GM12864 (cell line): ENCODE measurements around the gene KNCN.

ENCODE experiments used
- DNase-seq: peaks from one replicate; pipeline ENCODE4 v3.0.0-alpha.2; 2011; ENCODE audit warnings: low read depth
- H3K4me3 ChIP-seq: 2 replicates; pipeline ENCODE4 v1.5.1; 2011; ENCODE audit warnings: mild to moderate bottlenecking, low read depth, low read length, control low read depth
- TF ChIP-seq, protein P1 (sequence below): IDR thresholded peaks from 2 replicates; pipeline ENCODE4 v1.5.1; 2011; ENCODE audit warnings: low read depth, mild to moderate bottlenecking, moderate library complexity, low read length, control low read depth, inconsistent platforms; ENCODE audit errors: missing control alignments

KNCN gene

DNA sequence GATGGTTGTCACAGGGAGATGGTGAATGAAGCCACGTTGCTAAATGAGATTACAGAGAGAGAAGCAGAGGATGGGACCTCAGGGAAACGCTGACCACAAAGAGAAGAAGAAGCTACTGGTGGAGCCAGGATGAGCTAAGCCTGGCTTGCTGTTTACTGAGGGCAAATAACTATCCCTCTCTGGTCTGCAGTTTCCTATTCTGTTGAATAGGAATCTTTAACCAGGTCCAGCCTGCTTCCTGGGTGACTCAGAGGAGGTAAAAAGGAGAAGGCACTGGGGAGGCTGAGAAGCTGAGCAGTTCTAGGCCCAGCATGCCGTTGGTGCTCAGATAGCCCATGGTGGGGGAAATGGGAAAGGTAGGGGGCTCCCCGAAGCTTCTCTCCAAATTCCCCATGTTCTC lies 32.2 kb downstream of the KNCN start:
- DNase-seq, result no peak

DNA sequence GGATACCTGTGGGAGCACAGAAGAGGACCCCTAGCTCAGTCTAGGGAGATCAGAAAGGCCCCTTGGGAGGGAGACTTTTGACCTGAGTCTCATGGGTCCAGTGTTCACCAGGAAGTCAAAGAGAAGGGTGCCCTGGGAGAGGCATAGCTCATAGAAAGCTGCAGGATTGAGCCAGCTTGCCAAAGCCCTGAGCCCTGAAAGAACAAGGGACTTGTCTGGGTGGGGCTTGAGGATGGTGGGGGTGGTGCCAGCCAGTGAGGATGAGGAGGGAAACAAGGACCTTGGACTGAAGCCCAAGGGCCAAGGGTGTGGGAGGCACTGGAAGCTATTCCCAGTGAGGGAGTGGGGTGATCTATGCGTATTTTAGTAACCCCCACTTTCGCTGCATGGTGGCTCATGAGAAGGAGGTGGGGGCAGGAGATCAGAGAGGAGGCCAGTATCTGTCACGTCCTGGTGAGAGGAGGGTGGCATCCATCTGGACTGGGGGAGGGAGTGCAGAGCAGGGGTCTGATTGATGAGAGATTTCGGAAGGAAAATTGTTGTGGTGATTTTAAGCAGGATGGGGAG lies 33.4 kb downstream of the KNCN start:
- H3K4me3 ChIP-seq, result no peak overlapping the region
- TF ChIP-seq, protein P1, sequence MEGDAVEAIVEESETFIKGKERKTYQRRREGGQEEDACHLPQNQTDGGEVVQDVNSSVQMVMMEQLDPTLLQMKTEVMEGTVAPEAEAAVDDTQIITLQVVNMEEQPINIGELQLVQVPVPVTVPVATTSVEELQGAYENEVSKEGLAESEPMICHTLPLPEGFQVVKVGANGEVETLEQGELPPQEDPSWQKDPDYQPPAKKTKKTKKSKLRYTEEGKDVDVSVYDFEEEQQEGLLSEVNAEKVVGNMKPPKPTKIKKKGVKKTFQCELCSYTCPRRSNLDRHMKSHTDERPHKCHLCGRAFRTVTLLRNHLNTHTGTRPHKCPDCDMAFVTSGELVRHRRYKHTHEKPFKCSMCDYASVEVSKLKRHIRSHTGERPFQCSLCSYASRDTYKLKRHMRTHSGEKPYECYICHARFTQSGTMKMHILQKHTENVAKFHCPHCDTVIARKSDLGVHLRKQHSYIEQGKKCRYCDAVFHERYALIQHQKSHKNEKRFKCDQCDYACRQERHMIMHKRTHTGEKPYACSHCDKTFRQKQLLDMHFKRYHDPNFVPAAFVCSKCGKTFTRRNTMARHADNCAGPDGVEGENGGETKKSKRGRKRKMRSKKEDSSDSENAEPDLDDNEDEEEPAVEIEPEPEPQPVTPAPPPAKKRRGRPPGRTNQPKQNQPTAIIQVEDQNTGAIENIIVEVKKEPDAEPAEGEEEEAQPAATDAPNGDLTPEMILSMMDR, result no peak
- no peak for DNase-seq

More for the DNA sequence above, 32.2 kb downstream of the KNCN start:
- no peak overlapping the region for H3K4me3 ChIP-seq
- TF ChIP-seq, protein P1, result no peak

DNA sequence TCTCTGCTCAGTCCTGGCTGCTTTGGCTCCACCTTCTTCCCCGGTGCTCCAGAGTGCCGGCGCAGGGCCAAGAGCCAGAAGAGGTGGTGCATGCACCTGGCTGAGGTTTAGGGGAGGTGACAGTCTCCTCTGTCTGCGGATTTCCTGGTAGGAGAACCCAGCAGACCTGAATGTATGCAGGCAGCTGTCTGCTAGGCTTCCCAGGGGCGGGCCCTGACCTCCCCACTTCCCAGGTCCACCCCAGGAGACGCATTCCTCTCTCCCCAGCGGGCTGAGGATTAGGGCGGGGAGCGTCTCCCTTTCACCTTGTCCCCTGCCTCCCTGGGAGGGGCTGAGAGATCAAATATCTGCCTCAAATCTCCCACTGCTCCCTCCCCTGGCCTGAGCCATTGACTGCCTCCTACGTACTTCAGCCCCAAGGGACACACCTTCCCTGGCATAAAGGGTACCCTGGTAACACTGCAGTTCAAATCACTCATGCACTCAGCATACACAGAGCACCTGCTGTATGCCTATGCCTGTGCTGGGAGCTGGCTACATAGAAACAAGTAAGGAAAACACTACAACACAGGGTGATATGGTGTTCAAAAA lies 34.3 kb downstream of the KNCN start:
- DNase-seq, result no peak
- H3K4me3 ChIP-seq, result no peak overlapping the region
- TF ChIP-seq, protein P1, result no peak

DNA sequence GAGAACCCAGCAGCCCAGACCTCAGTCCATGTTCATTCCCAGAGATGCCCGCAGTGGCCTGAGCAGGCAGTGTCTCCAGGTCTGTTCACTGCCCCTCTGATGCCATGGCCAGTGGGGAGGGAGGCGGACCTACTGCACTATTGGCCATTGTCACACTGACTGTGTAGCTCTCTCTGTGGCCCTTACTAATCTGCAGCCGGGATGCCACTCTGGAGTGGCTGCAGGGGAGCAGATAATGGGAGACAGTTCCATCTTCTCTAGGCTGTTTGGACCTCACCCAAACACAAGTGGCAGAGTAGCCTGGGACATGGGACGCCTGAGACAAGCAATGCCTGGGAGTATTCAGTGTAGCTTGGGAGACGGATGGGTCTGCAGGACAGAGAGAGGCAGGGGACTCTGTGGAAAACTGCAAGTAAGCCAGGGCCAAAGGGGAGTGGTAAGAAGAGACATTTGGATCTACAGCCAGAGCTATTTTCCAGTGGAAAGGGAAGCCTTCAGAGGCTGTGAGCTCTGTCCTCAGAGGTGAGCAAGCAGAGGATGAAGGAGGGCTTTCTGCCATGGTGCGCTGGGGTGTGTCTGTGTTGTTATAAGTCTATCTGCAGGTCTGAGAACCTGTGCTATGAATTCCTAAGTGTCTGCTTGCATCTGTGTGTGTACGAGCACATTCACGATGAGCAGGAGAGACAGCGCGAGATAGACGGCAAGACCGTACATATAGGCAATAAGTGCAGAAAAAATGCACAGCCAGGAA lies 35.1 kb downstream of the KNCN start:
- TF ChIP-seq, protein P1, result no peak
- DNase-seq, result no peak
- no peak overlapping the region for H3K4me3 ChIP-seq

DNA sequence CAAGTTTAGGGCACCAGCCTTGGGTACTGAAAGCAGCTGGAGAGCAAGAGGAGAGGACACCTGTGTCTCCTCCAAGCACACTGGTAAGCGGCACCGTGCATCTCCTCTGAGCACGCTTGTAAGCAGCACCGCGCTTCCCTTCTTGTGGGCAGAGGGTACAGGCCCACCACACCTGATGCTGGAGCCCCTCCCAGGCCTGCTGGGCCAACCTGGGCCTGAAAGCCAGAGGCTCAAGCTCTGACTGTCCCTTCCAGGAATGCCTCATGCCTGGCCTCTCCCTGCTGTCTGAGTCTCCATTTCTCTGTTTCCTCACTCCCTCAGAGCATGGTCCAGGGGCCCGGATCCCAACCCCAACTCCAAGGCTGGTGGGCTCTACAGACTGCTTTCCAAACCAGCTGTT lies 35.9 kb downstream of the KNCN start:
- TF ChIP-seq, protein P1, result no peak
- H3K4me3 ChIP-seq, result no peak overlapping the region
- no peak for DNase-seq

DNA sequence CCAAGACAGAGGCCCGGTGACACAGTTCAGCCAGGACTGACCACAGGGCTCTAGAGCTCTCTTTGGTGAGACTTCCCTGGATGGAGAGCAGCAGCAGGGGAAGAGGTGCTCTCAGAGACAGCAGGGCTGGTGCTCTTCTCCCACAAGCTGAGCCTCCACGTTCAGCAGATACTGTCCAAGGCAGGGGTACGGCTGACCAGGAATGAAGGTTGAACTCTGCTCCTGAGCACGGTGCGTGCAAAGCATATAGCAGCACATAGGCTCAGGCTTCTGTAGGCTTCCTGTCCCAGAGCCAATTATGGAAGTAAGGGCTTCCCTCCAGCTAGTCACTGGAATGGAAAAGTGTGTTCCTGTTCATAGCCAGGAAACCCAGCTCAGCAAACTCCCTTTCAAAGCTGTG lies 37.9 kb downstream of the KNCN start:
- DNase-seq, result no peak
- TF ChIP-seq, protein P1, result no peak
- no peak overlapping the region for H3K4me3 ChIP-seq
